ENCODE data around the gene BLVRB. TPM values are rescaled to one million over a fixed set of nuclear protein-coding genes. Genes with fewer than 3 reads are reported as not detected.

BLVRB gene
- total RNA-seq, 4 donors from 2014 or later, result 51.5 to 206 (median 115) TPM

GRCh38 chr19:40512110-40512472, 46.5 kb upstream of the BLVRB start:
- H3K4me1 ChIP-seq, result peaks cover 0 to 6% of the 10 kb centered on the region in 2 donors

GRCh38 chr19:40511487-40511886, 45.9 kb upstream of the BLVRB start:
- Histone ChIP-seq H3K27me3 (no peaks in the 10 kb centered on the region), H3K27ac (no peak overlapping the region), H3K9me3 (no peaks in the 10 kb centered on the region), H3K4me1 (peaks cover 0 to 6% of the 10 kb centered on the region in 2 donors), H3K4me3 (no peak overlapping the region), H3K36me3 (no peaks in the 10 kb centered on the region)
- TF ChIP-seq POLR2A (IDR thresholded peaks at IDR 0.05), result no peak
- no peak for TF ChIP-seq CTCF (IDR thresholded peaks at IDR 0.05)
- intact Hi-C loops (cut with DNase I; ENCODE audit: low total_unique reads), result no loop called here
- no peak for DNase-seq

More at GRCh38 chr19:40512110-40512472, 46.5 kb upstream of the BLVRB start:
- Histone ChIP-seq H3K27ac (no peak overlapping the region), H3K36me3 (no peaks in the 10 kb centered on the region), H3K27me3 (no peaks in the 10 kb centered on the region), H3K9me3 (no peaks in the 10 kb centered on the region), H3K4me3 (no peak overlapping the region)
- intact Hi-C loops (cut with DNase I; ENCODE audit: low total_unique reads), result no loop called here
- TF ChIP-seq CTCF (IDR thresholded peaks at IDR 0.05) (no peak), POLR2A (IDR thresholded peaks at IDR 0.05) (no peak)
- no peak for DNase-seq

GRCh38 chr19:40510526-40511115, 45.1 kb upstream of the BLVRB start:
- no peaks in the 10 kb centered on the region for H3K36me3 ChIP-seq
- peaks cover 0 to 6% of the 10 kb centered on the region in 2 donors for H3K4me1 ChIP-seq
- no peaks in the 10 kb centered on the region for H3K9me3 ChIP-seq
- DNase-seq, result no peak
- H3K27me3 ChIP-seq, result no peaks in the 10 kb centered on the region
- H3K4me3 ChIP-seq, result no peak overlapping the region
- intact Hi-C loops (cut with DNase I; ENCODE audit: low total_unique reads), result no loop called here
- no peak overlapping the region for H3K27ac ChIP-seq
- TF ChIP-seq POLR2A (IDR thresholded peaks at IDR 0.05) (no peak), CTCF (IDR thresholded peaks at IDR 0.05) (no peak)

GRCh38 chr19:40508739-40509260, 43.3 kb upstream of the BLVRB start:
- no peaks in the 10 kb centered on the region for H3K36me3 ChIP-seq
- no peak overlapping the region for H3K4me3 ChIP-seq
- TF ChIP-seq POLR2A (IDR thresholded peaks at IDR 0.05) (no peak), CTCF (IDR thresholded peaks at IDR 0.05) (no peak)
- H3K9me3 ChIP-seq, result no peaks in the 10 kb centered on the region
- intact Hi-C loops (cut with DNase I; ENCODE audit: low total_unique reads), result no loop called here
- H3K27ac ChIP-seq, result no peak overlapping the region
- H3K27me3 ChIP-seq, result no peaks in the 10 kb centered on the region
- DNase-seq, result no peak
- H3K4me1 ChIP-seq, result peaks cover 0 to 6% of the 10 kb centered on the region in 2 donors

- H3K27ac ChIP-seq, result no peak overlapping the region
- H3K27me3 ChIP-seq, result no peaks in the 10 kb centered on the region
- no peaks in the 10 kb centered on the region for H3K9me3 ChIP-seq
- no peak for DNase-seq
- peaks cover 0 to 4% of the 10 kb centered on the region in 2 donors for H3K4me1 ChIP-seq
- no peaks in the 10 kb centered on the region for H3K36me3 ChIP-seq
- H3K4me3 ChIP-seq, result no peak overlapping the region
- TF ChIP-seq POLR2A (IDR thresholded peaks at IDR 0.05) (no peak), CTCF (IDR thresholded peaks at IDR 0.05) (no peak)
- intact Hi-C loops (cut with DNase I; ENCODE audit: low total_unique reads), result no loop called here
Measured at GRCh38 chr19:40507892-40508291, 42.3 kb upstream of the BLVRB start.

Data from uterus (tissue), 4 donors.